SIG-M5 treated with dmso at 0.1 percent for 504 hours (cell line): Measurements from ENCODE around the gene CTDSPL2.
A peak's percentile ranks its signal among the peaks of the same experiment; 100 is the strongest.
"Not testable (repeated sequence)": the region's sequence is repeated elsewhere in the genome, so short reads cannot be mapped to it uniquely, and the experiment has no call there.

Source experiments
- DNase-seq: peaks from one replicate; lab custom pipeline; 2025; ENCODE audit not compliant: unreplicated experiment; lab: John Stamatoyannopoulos, UW

CTDSPL2 gene

DNA sequence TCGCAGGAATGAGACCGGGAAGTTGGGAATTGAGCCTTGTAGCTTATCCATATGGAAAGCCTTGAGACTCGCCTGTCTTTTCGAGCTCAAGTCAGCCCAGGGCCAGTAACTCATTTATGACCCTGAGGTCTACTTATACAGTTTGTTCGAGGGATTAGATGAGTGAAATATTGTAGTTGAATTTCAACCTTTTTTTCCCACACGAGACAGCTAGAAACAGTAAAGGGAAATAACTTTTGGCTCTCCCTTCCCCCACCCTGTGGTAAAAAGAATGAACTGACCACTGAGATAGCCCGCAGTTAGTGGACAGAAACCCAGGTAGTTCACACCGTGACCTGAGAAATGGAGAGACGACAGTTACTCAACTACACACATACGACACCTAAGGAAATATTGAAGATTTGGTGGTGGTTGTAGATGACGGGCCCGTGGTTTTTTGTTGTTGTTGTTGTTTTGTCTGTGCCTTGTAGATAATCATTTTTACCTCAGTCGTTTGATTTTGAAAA is 110.4 kb downstream of the CTDSPL2 start:
- DNase-seq: no peak

DNA sequence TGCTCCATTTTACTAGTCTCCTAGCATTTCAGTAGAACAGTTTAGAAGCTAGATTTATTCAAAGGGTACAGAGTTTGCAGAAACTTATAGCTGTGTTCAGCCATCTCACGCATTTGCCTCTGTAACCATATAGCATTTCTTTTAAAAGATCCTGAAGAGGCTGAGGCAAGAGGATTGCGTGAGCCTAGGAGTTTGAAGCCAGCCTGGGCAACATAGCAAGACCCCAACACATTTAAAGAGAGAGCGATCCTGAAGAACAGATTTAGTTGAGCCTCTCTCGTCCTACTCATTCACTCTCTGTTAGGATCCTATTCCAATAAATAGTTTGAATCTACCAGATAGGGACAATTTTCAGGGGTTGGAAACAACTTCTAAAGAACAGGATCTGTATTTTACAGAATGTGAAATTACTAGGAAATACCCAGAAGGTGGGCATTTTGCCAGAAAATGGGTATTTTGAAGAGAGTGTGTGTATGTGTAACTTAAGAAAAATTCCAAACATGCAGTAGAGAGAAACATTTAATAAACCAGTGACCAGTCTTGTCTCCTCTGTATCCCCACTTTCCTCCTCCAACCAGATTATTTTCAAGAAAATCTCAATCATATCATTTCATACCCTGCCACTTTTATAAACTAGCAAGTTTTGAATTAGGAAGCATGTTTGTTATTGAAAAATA is 114.0 kb downstream of the CTDSPL2 start:
- no peak for DNase-seq

DNA sequence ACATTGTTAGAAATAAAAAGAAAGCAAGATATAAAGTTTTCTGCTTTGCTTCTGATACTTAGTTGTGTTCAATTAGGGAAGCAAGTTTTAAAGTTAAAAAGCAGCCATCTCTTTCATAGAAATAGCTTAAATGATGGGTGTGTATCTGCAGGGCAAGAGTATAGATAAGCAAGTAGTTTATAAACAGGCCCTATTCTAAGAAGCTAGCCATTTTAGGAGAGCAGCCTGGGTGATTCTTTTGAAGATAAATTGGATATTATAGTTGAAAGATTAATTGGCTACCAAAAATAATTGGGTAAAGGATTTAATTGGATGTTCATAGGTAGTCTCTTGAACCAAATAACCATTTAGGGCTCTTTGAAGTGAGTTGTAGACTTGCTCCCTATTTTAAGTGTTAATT is 115.2 kb downstream of the CTDSPL2 start:
- DNase-seq: no peak

DNA sequence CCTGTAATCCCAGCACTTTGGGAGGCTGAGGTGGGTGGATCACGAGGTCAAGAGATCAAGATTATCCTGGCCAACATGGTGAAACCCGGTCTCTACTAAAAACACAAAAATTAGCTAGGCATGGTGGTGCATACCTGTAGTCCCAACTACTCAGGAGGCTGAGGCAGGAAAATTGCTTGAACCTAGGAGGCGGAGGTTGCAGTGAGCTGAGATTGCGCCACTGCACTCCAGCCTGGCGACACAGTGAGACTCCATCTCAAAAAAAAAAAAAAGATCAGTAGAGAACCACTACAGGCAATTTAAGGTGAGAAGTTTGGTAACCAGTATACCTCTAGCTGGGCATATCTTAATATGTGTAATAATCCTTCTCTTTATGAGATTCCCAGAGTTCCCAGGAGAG is 117.3 kb downstream of the CTDSPL2 start:
- DNase-seq: not testable (repeated sequence)

DNA sequence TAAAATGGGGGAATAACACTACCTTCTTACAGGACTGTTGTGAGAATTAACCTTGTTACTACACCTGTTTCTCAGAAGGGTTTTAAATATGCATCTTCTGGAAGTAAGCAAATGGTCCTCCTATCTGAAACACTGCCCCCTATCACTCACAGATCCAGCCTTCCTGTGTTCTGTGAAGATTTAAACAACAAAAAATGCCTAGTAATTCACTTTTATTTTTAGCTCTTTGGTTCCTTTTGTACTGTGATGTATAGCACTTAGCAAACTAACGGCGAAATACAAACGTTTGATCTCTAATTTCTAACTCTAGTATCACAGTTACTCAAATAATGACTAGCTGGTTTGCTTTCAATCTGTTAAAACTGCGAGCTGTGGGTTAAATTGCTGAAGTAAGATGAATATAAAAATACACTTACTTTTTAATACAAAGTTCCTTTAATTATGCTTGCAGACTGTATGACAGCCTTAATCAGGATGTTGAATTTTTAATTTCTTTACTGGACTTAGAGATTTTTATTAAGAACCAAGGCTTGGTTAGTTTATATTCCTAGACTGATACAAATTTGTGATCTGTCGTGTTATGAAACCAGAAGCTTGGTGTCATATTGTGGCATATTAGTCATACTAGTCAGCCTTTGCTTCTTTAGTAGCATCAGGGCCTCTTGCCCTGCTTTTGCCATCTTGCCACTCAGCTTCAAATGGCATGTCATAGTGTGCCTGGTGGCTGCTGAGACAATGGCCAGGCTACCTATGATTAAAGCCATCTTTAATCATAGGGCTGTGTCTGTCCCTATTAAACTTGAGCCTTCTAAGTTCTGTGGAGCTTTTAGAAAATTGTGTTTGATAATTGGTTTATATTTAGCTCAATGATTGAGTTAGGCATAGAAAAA is 118.7 kb downstream of the CTDSPL2 start:
- peak; percentile 12 for DNase-seq

DNA sequence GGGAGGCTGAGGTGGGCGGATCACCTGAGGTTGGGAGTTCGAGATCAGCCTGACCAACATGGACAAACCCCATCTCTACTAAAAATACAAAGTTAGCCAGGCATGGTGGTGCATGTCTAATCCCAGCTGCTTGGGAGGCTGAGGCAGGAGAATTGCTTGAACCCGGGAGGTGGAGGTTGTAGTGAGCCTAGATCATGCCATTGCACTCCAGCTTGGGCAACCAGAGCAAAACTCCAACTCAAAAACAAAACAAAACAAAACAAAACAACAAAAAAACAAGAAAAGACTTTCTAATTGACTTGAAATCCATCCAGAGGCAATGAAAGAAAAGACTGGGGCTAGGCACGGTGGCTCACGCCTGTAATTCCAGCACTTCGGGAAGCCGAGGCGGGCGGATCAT is 121.7 kb downstream of the CTDSPL2 start:
- DNase-seq: not testable (repeated sequence)

DNA sequence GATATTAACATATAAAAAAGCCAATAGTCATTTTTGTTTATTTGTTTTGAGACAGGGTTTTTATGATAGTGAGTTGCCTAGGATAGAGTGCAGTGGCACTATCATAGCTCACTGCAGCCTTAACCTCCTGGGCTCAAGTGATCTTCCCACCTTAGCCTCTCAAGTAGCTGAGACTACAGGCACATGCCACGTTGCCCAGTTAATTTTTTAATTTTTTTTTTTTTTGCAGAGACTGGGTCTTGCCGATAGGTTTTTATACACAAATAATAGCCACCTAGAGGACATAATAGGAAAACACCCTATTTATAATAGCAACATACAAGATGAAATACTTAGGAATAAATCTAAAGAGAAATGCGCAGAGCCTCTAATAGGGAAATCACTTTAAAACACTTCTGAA is 122.8 kb downstream of the CTDSPL2 start:
- DNase-seq: no peak

DNA sequence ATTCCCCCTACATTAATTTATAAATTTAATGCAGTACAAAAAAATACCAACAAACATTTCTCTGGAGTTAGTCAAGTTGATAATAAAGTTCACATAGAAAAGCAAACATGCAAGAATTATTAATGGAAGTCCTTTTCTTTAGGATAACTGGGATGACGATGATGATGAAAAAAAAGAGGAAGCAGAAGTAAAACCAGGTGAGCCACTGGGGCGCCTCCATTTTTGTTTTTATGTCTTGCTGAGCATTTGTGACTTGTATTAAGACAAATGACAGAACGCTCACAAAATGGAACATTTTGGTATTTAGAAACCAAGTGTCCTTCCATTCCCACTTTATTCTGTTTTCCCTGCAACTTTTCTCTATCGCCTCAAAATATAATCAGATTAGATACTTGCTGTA is 123.3 kb downstream of the CTDSPL2 start:
- DNase-seq: no peak

DNA sequence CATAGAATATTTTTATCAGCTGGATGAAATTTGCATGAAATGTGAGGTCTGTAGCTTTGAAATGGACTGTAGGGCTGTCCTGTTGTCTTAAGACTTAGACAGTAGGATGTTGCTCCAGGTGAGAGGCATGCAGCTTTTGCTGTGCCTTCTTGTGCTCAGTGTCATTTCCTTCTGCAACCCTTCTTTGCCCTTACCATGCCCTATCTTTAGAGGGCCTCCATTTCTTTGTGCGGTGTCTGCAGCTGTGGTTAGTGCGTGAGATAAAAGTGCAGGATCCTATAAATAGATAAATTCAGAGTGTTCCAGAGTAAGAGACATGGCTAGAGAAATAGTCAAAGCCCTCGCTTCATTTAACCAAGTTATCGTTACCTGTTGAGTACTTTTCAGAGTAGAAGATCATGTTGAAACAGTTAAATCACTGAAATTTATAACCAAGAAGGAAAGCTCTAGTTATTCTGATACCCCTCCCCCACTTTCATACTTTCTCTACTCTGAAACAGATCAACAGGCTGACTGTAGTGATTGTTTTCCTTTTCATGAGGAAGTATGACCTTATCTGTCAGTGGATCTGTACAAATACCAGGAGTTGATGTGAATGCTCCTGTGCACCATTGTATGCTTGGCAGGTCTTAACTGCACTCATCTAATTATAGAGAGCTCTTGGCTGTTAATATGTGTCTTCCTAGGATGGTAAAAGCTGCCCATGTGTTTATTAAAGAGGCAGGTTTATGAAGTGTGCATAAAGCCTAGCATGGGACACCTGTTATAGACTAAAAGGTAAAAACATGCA is 127.7 kb downstream of the CTDSPL2 start:
- DNase-seq: no peak

DNA sequence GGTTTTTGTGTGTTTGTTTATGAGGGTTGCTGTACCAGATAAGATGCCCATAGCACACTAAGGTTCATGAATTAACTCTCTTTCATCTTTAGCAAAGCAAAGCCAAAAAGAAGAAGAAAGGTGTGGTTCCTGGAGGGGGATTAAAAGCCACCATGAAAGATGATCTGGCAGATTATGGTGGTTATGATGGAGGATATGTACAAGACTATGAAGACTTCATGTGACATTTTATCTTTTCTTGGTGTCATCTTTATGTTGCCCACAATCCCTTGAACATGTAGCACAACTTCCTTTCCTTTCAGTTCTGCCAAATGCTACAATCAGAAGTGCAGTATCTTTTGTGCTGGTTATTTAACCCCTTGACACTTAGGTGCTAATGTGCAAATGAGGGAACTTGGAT is 133.5 kb downstream of the CTDSPL2 start:
- DNase-seq: not testable (repeated sequence)

DNA sequence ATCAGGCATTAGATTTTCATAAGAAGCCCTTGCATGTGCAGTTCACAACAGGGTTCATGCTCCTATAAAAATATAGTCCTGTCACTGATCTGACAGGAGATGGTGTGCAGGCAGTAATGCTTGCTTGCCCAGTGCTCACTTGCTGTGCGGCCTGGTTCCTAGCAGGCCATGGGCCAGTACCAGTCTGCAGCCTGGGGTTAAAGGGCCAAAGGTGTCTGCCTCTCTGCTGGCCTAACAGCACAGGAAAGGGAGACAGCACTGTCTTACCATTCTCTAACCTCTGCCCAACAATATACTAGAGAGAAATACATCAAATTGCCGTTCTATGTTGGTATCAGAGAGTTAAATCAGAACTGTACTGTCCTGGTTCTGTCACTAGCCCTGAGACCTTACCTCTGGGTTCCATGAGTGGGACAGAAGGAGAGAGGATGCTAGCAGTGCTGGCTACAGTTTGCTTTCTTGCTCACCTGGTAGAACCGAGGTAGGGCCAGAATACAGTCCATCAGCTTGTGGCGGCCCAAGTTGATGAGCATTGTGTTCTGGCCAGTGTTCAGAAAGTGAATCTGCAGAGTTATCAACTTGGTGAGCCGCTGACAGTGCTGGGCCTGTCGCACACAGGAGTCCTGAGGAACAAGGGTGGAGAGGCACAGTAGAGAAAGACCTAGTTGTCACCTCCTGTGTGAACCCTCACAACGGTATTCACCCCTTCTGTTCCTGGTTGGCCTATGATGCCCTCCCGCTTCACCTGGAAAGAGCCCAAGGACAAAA is 138.1 kb downstream of the CTDSPL2 start:
- DNase-seq: no peak

DNA sequence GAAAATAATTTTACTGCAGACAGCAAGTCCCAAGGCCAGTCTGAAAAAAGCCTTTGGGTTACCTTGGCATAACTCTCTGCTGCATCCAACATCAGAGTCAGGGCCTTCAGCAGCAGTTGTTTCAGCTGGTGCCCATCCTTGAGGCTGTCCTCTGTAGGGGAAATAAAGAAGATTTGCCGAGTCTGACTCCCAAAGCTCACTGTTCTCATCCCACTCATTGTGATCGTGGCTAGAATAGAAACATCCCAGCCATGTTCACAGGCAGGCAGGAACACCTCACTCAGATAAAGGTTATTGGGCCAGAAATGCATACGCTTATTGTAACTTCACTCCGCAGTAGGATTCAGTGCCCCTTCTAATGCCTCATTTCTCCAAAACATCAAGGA is 138.7 kb downstream of the CTDSPL2 start:
- no peak for DNase-seq

DNA sequence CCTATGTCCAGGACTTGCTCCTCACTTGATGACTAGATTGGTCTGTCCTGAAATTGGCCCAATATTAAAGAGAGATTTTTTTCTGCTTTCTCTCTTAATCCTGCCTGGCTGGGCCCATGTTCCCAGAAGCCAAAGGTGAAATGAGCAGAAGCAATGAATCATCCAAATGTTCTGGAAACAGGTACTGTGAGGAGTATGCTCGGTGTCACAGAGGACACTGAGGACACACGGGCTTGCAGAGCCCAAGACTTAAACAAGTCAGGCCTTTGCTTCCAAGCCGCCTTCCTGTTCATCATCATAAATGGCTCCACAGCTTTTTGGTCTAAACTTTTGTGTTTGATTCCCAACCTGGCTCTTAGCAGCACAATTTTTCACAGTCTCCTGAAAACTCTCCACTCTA is 140.9 kb downstream of the CTDSPL2 start:
- no peak for DNase-seq

DNA sequence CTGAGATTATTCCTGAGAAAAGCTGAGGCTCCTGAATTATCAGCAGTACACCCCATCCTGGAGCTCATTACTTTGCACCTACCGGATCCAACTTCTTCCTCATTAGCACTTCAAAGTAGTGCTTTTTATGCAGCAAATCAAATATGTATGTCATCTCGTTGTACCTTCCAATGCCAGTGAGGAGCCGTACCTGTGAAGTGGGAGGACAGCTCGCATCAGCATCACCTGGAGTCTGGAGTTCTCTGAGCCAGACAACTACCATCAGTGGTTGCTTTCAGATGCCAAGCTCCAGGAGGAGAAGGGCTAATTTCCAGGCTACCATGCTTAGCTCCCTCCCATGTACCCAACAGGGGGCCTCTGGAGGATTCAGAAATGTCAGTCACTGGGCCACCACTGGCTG is 141.9 kb downstream of the CTDSPL2 start:
- no peak for DNase-seq

DNA sequence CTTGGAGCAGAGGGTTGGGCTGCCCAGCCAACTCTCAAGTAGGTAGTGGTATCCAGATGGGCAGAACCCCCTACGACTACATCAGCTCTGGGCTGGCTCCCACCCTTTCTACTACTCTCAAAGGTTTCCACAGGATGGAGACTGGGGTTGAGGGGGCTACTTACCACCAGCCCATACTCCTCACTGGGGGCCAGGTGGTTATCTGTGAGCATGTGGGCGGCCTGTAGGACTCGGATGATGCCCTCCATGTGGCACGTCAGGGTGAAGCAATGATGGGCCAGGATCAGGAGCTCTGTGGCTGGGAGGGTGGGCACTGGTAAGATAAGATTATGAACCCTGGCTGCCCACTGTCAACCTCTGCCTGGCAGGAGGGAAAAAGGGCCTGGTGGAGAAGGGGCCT is 142.9 kb downstream of the CTDSPL2 start:
- no peak for DNase-seq

DNA sequence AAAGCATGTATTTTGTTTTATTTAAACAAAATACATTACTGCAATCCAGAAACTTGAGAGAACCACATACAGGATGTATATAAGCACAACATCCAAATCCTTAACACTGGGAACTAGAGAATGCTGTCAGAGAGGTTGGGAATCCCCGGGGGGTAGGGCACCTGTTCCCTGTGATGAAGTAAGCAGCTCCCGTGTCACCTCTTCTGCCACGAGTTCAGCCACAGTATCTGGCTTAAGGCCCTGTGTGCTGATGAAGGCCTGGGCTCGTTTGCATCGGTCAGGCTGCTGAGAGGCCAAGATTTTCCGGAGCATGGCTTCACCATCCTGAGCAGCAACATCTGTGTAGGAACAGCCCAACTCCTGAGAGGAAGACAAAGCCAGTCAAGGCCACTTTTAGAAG is 146.0 kb downstream of the CTDSPL2 start:
- no peak for DNase-seq

DNA sequence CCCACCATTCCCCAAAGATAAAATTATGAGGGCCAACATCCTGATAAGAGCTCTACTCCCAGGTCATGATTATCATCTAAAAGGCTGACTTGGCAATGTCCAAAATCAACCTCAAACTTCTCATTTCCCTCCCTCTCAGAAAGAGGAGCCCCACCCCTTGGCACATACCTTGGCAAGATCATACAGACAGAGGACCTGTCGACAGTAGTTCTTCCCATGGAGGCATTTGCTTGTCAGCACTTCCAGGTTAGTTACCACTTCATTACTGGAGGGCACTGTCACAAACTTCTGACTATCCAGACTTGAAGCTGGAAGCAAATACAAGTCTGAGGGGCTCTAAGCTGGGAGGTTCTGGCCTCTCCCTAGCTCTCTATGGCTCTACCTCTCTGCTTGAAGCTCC is 147.3 kb downstream of the CTDSPL2 start:
- no peak for DNase-seq
